ENCODE data around the gene DPH3. TPM values are rescaled to one million over a fixed set of nuclear protein-coding genes. Genes with fewer than 3 reads are reported as not detected.

DPH3 gene
- total and polyA plus RNA-seq, 8 donors: 4.1 to 8.8 (median 6.8) TPM

DNA sequence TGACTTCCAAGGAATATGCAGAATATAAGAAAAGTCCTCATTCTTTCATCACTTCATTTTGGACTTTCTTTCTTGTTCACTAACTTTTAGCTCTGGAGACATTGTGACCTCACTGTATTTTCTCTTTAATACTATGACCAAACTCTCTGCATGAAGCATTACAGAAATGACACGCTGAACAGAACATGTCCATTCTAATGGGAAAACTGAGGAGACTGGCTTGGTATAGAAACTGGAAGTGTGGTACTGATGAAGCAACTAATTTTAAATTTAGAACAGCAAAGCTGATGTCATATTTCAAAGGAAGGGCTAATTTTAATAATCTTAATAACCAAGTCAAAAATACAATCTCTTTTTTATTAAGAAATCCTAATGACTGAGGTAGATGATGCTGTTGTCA lies 4.7 kb downstream of the DPH3 start:
- Histone ChIP-seq H3K27me3 (no peaks in the 10 kb centered on the region), H3K4me3 (no peak overlapping the region), H3K9me3 (no peaks in the 10 kb centered on the region), H3K36me3 (peaks cover 0 to 15% (median 0%) of the 10 kb centered on the region in 3 donors), H3K27ac (no peak overlapping the region), H3K4me1 (peaks cover 0 to 7% (median 0%) of the 10 kb centered on the region in 3 donors)
- FAIRE-seq (no peak), DNase-seq (no peak), ATAC-seq (no peak)
- WGBS, 2 donors: 79 to 93% methylated on average over 1 of the region's 1 CpG
- intact Hi-C loops (cut with DNase I): no loop called here
- TF ChIP-seq, protein P1, sequence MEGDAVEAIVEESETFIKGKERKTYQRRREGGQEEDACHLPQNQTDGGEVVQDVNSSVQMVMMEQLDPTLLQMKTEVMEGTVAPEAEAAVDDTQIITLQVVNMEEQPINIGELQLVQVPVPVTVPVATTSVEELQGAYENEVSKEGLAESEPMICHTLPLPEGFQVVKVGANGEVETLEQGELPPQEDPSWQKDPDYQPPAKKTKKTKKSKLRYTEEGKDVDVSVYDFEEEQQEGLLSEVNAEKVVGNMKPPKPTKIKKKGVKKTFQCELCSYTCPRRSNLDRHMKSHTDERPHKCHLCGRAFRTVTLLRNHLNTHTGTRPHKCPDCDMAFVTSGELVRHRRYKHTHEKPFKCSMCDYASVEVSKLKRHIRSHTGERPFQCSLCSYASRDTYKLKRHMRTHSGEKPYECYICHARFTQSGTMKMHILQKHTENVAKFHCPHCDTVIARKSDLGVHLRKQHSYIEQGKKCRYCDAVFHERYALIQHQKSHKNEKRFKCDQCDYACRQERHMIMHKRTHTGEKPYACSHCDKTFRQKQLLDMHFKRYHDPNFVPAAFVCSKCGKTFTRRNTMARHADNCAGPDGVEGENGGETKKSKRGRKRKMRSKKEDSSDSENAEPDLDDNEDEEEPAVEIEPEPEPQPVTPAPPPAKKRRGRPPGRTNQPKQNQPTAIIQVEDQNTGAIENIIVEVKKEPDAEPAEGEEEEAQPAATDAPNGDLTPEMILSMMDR (IDR thresholded peaks at IDR 0.05): no peak

DNA sequence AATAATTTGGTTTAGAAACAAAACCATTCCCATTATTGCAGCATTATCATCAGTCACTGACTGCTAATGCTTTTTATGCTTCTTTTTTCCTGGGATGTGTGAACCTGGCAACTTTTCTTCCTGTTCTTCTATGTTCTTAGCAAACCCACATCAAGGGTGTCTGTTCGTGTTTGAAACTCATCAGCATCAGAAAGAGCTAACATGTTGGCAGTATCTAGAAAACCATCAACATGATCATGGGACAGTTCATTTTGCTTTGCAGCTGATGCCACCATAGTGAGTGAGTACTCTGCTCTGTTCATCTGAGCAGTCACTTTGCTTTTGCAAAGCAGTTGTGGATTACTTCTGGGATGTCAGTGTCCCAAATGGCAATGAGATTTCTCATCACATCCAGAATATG lies 5.9 kb downstream of the DPH3 start:
- ATAC-seq: no peak
- Histone ChIP-seq H3K27me3 (no peaks in the 10 kb centered on the region), H3K27ac (no peak overlapping the region), H3K4me3 (no peak overlapping the region), H3K4me1 (peaks cover 0 to 6% (median 0%) of the 10 kb centered on the region in 3 donors), H3K36me3 (peaks cover 0 to 15% (median 0%) of the 10 kb centered on the region in 3 donors), H3K9me3 (no peaks in the 10 kb centered on the region)
- no peak for FAIRE-seq
- TF ChIP-seq, protein P1 (IDR thresholded peaks at IDR 0.05): no peak
- WGBS, 2 donors: 74 to 84% methylated on average over 1 of the region's 1 CpG
- DNase-seq: no peak
- intact Hi-C loops (cut with DNase I): no loop called here

DNA sequence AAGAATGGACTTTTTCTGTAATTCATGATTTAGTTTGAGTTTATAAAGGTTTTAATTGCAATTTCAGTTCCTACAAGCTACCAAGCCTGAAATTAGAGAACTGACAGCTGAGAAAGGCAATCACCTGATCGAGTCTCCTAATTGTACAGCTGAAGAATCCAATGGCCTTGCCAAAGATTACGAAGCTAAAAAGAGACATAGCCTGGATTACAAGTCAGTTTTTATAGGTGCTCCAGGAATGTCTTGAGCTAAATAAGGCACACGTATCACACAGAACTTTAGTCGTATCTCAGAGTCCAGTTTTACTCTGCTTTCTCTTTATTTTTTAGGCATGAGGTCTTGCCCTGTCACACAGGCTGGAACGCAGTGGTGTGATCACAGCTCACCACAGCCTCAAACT lies 6.6 kb downstream of the DPH3 start:
- Histone ChIP-seq H3K4me3 (no peak overlapping the region), H3K9me3 (no peaks in the 10 kb centered on the region), H3K27me3 (no peaks in the 10 kb centered on the region), H3K36me3 (peaks cover 0 to 15% (median 0%) of the 10 kb centered on the region in 3 donors), H3K4me1 (no peaks in the 10 kb centered on the region), H3K27ac (no peak overlapping the region)
- TF ChIP-seq, protein P1 (IDR thresholded peaks at IDR 0.05): no peak
- 66 to 82% methylated on average over 5 of the region's 5 CpGs for WGBS, 2 donors
- ATAC-seq (no peak), DNase-seq (no peak), FAIRE-seq (no peak)
- intact Hi-C loops (cut with DNase I): no loop called here

DNA sequence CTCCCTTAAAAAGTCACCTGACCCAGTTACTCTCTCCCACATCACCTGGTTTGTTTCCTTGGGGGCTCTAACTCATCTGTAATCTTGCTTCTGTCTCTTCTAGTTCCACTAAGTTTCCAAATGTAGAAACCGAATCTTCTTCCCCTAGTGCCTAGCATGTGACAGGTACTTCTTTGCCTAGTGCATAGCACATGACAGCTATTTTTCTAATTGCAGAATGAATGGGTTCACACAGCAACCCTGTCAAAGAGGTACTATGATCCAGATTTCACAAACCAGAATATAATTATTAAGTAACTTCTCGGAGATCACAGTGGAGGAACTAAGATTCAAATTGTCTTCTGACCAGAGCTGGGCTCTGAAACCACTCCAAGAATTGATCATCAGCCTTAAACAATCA lies 7.4 kb downstream of the DPH3 start:
- Histone ChIP-seq H3K9me3 (no peaks in the 10 kb centered on the region), H3K36me3 (peaks cover 0 to 15% (median 0%) of the 10 kb centered on the region in 3 donors), H3K27me3 (no peaks in the 10 kb centered on the region), H3K4me1 (peaks cover 0 to 6% (median 2%) of the 10 kb centered on the region in 3 donors), H3K4me3 (no peak overlapping the region), H3K27ac (no peak overlapping the region)
- ATAC-seq (no peak), DNase-seq (no peak), FAIRE-seq (no peak)
- intact Hi-C loops (cut with DNase I): no loop called here
- 79 to 92% methylated on average over 2 of the region's 2 CpGs for WGBS, 2 donors
- TF ChIP-seq, protein P1 (IDR thresholded peaks at IDR 0.05): no peak

DNA sequence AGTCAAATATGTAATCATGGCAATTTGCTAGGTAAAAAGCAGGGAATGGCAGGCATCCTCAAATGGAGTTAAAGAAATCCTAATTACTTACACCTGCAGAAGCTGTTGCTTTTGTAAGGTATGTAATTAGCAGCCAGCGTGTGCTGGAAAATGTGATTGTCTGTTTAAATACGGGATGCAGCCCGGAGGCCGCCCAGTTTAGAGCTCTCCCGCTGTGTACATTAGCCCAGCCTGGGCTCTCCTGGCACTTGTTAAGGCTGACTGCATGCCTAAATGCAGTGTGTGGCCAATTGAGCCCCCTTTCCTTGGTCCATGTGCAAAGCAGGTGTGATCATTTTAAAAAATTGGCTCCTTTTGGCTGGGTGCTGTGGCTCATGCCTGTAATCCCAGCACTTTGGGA lies 9.0 kb downstream of the DPH3 start:
- ATAC-seq (no peak), FAIRE-seq (no peak), DNase-seq (no peak)
- intact Hi-C loops (cut with DNase I): no loop called here
- TF ChIP-seq, protein P1 (IDR thresholded peaks at IDR 0.05): no peak
- H3K4me1 ChIP-seq: peaks cover 5 to 14% (median 8%) of the 10 kb centered on the region in 3 donors
- no peak overlapping the region for H3K27ac ChIP-seq
- H3K4me3 ChIP-seq: no peak overlapping the region
- H3K27me3 ChIP-seq: no peaks in the 10 kb centered on the region
- WGBS, 2 donors: 85 to 87% methylated on average over 5 of the region's 5 CpGs
- H3K36me3 ChIP-seq: peaks cover 0 to 15% (median 0%) of the 10 kb centered on the region in 3 donors
- H3K9me3 ChIP-seq: no peaks in the 10 kb centered on the region

Data from pancreas (tissue), 10 donors.